KMS-11 (cell line): ENCODE results near the gene LRRC25.
A peak's percentile ranks its signal among the peaks of the same experiment; 100 is the strongest.

ENCODE experiments used
- H2AFZ ChIP-seq: fragments of 200-600 bp; sonication (generic); 2 replicates; pipeline ENCODE4 v1.6.1; 2016; ENCODE audit warnings: antibody characterized with exemption, mixed run types, low read depth
- H3K27ac ChIP-seq: fragments of 200-600 bp; sonication (generic); 2 replicates; pipeline ENCODE4 v1.6.1; 2016; ENCODE audit warnings: mild to moderate bottlenecking, mixed run types
- H3K27me3 ChIP-seq: fragments of 200-600 bp; sonication (generic); 2 replicates; pipeline ENCODE4 v1.6.1; 2017; ENCODE audit warnings: mild to moderate bottlenecking, low read depth, mixed run types, moderate library complexity; ENCODE audit not compliant: insufficient read depth
- H3K36me3 ChIP-seq: fragments of 200-600 bp; sonication (generic); 2 replicates; pipeline ENCODE4 v1.6.1; 2017; ENCODE audit warnings: mild to moderate bottlenecking, mixed run types; ENCODE audit not compliant: insufficient read depth
- H3K4me1 ChIP-seq: fragments of 200-600 bp; sonication (generic); 2 replicates; pipeline ENCODE4 v1.6.1; 2016; ENCODE audit warnings: mild to moderate bottlenecking, low read depth, mixed run types; ENCODE audit not compliant: poor library complexity, severe bottlenecking
- H3K4me2 ChIP-seq: fragments of 200-600 bp; sonication (generic); 2 replicates; pipeline ENCODE4 v1.7.0; 2016; ENCODE audit warnings: mild to moderate bottlenecking, mixed run types
- H3K4me3 ChIP-seq: fragments of 200-600 bp; sonication (generic); IDR thresholded peaks from 2 replicates; pipeline ENCODE4 v1.6.1; 2017; ENCODE audit warnings: low read depth, low read length, mixed read lengths; ENCODE audit not compliant: insufficient read depth
- H3K79me2 ChIP-seq: fragments of 200-600 bp; sonication (generic); 2 replicates; pipeline ENCODE4 v1.6.1; 2016; ENCODE audit warnings: low read depth, mixed run types; ENCODE audit not compliant: insufficient read depth
- H3K9ac ChIP-seq: fragments of 200-600 bp; sonication (generic); 2 replicates; pipeline ENCODE4 v1.6.1; 2016; ENCODE audit warnings: mild to moderate bottlenecking, mixed run types
- H4K20me1 ChIP-seq: fragments of 200-600 bp; sonication (generic); 2 replicates; pipeline ENCODE4 v1.6.1; 2016; ENCODE audit warnings: mild to moderate bottlenecking, mixed run types; ENCODE audit not compliant: insufficient read depth
- TF ChIP-seq, protein P1 (sequence below): fragments of 200-600 bp; sonication (generic); conservative IDR thresholded peaks from 2 replicates; pipeline ENCODE4 v1.6.1; 2017; ENCODE audit warnings: low read depth, mild to moderate bottlenecking, antibody characterized with exemption, low read length, moderate library complexity, mixed read lengths

Gene LRRC25

GRCh38 chr19:18388960-18389725 is 8.3 kb downstream of the LRRC25 start:
- no peak overlapping the region for H3K27ac ChIP-seq
- no peaks in the 10 kb centered on the region for H3K79me2 ChIP-seq
- H4K20me1 ChIP-seq = no peaks in the 10 kb centered on the region
- H3K27me3 ChIP-seq = peaks cover 50% of the 10 kb centered on the region; the same call in 1 of the 2 replicates
- H2AFZ ChIP-seq = no peak overlapping the region
- no peak overlapping the region for H3K9ac ChIP-seq
- no peaks in the 10 kb centered on the region for H3K4me1 ChIP-seq
- no peaks in the 10 kb centered on the region for H3K36me3 ChIP-seq
- TF ChIP-seq, protein P1, sequence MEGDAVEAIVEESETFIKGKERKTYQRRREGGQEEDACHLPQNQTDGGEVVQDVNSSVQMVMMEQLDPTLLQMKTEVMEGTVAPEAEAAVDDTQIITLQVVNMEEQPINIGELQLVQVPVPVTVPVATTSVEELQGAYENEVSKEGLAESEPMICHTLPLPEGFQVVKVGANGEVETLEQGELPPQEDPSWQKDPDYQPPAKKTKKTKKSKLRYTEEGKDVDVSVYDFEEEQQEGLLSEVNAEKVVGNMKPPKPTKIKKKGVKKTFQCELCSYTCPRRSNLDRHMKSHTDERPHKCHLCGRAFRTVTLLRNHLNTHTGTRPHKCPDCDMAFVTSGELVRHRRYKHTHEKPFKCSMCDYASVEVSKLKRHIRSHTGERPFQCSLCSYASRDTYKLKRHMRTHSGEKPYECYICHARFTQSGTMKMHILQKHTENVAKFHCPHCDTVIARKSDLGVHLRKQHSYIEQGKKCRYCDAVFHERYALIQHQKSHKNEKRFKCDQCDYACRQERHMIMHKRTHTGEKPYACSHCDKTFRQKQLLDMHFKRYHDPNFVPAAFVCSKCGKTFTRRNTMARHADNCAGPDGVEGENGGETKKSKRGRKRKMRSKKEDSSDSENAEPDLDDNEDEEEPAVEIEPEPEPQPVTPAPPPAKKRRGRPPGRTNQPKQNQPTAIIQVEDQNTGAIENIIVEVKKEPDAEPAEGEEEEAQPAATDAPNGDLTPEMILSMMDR = no peak
- H3K4me2 ChIP-seq = no peak overlapping the region
- H3K4me3 ChIP-seq = no peak overlapping the region

- Histone ChIP-seq H3K4me3 (no peak overlapping the region), H3K79me2 (no peaks in the 10 kb centered on the region), H4K20me1 (no peaks in the 10 kb centered on the region), H3K4me2 (no peak overlapping the region), H3K9ac (no peak overlapping the region), H3K36me3 (no peaks in the 10 kb centered on the region), H3K27ac (no peak overlapping the region), H2AFZ (no peak overlapping the region), H3K27me3 (peaks cover 43% of the 10 kb centered on the region; the same call in 1 of the 2 replicates), H3K4me1 (no peaks in the 10 kb centered on the region)
- TF ChIP-seq, protein P1 = peak; percentile 63
Measured at GRCh38 chr19:18388100-18388959, 9.1 kb downstream of the LRRC25 start.

- Histone ChIP-seq H3K36me3 (no peaks in the 10 kb centered on the region), H3K27me3 (peaks cover 33% of the 10 kb centered on the region; the same call in 1 of the 2 replicates), H3K79me2 (no peaks in the 10 kb centered on the region), H3K27ac (no peak overlapping the region), H3K4me1 (no peaks in the 10 kb centered on the region), H3K4me2 (no peak overlapping the region), H3K9ac (no peak overlapping the region), H2AFZ (no peak overlapping the region), H3K4me3 (no peak overlapping the region), H4K20me1 (no peaks in the 10 kb centered on the region)
- TF ChIP-seq, protein P1 = no peak
Measured at GRCh38 chr19:18386543-18387271, 10.7 kb downstream of the LRRC25 start.
